NOMO-1 treated with dmso at 0.1 percent for 144 hours (cell line): ENCODE data around the gene KDM4B.
"Not testable (repeated sequence)": the region's sequence is repeated elsewhere in the genome, so short reads cannot be mapped to it uniquely, and the experiment has no call there.

Experiments
- DNase-seq: peaks from one replicate; lab custom pipeline; 2025; ENCODE audit not compliant: unreplicated experiment; lab: John Stamatoyannopoulos, UW

Gene KDM4B

DNA sequence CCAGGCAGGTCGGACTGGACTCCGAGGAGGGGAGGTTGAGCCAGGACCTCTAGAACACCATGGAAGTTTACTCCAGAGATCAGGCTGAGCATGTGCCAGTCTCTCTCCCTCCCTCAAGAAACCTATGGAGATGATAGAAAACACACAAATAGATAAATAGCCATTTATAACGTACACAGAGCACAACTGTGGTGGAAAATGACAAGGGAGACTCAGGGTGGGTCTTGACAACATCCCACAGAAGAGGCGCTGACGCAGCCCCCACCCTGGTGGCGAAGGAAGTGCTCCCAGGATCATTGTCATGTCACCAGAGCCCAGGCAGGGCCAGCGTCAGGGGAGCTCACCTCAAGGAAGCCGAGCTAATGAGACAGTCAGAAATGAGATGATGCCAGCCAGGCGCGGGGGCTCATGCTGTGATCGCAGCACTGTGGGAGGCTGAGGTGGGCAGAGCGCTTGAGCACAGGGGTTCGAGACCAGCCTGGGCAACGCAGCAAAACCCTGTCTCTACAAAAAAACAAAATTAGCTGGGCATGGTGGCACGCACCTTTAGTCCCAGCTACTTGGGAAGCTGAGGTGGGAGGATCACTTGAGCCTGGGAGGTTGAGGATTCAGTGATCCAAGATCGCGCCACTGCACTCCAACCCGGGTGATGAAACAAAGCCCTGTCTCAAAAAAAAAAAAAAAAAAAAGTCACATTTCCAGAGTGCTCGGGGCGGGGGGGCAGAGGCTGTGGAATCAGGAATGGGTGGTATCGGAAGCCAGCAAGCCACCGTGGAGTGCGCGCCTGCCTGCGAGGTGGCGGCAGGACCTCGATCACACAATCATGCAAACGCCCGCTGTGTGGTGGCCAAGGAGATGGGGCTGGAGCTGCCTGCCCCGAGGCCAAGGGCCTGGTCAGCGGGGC is 178.4 kb downstream of the KDM4B start:
- no peak for DNase-seq

DNA sequence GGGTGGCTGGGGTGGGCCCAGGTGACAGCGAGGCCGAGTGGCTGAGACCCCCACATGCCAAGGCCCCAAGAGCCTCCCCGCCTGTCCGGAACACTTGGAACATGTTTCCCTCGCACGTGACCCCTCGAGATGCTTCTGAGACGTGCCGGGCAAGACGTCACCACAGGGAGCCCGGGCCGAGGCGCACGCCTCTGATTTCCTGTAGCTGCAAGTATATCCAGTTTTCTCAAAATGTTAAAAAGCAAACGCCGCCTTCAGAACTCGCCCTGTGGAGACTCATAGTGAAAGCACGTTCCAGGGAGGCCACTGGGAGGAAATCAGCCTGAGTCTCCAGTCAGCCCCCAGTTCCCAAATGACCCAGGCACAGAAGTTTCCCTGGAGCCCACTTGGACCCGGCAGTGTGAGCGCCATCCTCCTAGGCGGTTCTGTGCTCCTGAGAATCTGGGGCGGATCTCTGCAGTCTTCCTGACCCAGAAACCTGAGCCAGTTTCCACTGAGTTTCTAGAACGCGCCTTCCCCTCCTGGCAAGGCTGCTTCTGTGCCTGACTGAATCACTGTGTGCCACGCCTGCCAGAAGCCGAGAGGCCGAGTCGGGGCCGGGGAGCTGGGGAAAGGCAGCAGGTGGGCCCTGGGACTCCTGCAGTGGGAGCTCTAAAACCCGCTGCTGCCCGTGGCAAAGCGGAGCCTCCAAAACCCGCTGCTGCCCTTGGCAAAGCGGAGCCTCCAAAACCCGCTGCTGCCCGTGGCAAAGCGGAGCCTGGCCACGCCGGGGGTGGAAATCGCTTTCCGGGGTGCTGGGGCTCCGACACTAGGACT is 179.3 kb downstream of the KDM4B start:
- DNase-seq: no peak

DNA sequence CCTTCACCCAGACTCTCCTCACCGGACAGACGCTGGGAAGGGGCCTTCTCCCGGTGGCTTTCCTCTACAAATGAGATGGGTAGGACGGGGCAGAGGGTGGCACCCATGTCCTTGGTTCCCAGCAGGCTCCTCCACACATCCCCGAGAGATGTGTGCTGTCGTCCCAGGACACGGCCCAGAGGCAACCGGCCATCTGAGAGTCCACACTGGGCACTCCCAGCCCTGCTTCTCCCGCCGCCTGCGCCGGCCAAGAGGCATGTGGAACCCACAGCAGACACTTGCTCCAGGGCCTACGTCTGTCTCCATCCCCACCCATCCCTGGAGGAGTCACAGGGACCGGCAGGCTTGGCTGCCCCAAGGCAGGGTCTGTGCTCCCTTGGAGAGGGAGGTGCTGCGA is 179.9 kb downstream of the KDM4B start:
- DNase-seq: no peak

DNA sequence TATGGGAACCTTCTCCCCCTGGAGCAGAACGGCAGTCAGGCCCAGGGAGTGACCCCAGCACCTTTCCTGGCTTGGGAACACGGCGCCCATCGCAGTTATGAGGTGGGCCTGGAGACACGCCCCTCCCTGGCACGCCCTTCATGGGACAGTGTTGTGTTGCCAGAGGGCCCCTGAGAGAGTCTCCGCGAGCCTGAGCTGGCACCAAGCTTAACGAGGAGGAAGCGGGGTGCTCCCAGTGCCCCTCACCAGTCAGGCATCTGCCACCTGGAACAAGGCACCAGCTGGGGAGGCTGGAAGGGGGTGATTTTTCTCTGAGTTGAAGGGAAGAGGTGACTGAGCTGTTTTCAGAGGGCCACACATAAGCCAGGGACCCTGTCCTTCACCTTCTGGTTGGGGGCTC is 180.6 kb downstream of the KDM4B start:
- no peak for DNase-seq

DNA sequence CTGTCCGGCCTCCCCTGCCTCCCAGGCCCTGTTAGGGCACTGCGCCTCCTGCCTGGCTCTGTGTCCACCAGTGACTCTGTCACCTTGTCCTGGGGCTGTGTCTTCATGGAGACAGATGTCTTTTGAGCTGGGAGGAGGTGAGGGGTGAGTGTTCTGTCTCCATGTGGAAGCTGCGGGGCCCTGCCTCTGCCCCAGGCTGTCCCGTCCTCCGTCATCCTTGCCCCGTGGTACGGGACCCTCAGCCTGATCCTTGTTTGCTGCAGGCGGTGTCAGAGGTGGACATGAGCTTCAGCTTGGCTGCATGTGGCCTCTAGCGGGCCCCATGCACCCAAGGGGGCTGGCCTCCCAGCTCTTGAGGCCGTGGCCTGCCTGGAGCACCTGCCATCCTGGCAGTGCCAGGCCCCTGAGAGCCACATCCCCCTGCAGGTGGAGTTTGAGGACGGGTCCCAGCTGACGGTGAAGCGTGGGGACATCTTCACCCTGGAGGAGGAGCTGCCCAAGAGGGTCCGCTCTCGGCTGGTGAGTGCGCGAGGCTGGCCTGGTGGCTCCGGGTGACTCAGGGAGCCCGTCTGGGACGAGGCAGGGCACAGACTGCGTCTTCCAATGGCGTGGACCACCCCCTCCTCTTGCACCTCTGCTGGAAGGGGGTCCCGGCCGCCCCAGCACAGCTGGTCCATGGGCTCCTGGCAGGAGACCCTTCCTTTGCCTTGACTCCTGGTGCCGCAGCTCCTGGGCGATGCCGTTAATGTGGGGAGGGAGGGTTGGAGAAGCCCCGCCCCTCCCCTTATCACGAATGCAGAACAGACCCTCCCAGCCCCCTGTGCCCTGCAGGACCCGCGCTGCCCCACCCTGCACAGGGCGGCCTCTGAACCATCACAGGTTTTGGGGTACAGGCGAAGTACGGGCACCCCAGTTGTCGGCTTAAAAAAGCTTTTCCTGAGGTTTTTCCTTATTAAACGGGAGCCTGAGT is 181.3 kb downstream of the KDM4B start:
- DNase-seq: no peak

DNA sequence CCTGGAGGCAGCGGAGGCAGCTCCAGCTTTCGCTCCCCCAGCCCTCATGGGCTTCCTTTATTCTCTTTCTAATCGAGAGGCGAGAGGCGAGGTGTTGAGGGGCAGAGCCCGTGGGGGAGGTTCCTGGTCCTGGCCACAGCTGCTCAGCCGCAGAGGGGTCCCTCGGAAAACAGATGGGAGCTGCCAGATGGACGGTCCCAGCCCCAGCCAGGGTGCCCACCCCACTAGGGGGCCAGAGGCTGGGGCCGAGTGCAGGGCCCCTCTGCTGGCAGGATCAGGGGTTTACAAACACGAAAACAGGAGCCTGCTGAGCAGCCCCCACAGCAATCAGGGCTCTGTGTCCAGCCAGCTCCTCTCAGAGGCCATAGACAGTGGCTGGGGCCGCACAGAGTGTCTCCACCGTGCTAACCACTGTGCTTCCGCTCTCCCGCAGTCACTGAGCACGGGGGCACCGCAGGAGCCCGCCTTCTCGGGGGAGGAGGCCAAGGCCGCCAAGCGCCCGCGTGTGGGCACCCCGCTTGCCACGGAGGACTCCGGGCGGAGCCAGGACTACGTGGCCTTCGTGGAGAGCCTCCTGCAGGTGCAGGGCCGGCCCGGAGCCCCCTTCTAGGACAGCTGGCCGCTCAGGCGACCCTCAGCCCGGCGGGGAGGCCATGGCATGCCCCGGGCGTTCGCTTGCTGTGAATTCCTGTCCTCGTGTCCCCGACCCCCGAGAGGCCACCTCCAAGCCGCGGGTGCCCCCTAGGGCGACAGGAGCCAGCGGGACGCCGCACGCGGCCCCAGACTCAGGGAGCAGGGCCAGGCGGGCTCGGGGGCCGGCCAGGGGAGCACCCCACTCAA is 182.2 kb downstream of the KDM4B start:
- no peak for DNase-seq

DNA sequence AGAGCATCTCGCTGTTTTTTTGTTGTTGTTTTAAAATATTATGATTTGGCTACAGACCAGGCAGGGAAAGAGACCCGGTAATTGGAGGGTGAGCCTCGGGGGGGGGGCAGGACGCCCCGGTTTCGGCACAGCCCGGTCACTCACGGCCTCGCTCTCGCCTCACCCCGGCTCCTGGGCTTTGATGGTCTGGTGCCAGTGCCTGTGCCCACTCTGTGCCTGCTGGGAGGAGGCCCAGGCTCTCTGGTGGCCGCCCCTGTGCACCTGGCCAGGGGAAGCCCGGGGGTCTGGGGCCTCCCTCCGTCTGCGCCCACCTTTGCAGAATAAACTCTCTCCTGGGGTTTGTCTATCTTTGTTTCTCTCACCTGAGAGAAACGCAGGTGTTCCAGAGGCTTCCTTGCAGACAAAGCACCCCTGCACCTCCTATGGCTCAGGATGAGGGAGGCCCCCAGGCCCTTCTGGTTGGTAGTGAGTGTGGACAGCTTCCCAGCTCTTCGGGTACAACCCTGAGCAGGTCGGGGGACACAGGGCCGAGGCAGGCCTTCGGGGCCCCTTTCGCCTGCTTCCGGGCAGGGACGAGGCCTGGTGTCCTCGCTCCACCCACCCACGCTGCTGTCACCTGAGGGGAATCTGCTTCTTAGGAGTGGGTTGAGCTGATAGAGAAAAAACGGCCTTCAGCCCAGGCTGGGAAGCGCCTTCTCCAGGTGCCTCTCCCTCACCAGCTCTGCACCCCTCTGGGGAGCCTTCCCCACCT is 183.3 kb downstream of the KDM4B start:
- no peak for DNase-seq

DNA sequence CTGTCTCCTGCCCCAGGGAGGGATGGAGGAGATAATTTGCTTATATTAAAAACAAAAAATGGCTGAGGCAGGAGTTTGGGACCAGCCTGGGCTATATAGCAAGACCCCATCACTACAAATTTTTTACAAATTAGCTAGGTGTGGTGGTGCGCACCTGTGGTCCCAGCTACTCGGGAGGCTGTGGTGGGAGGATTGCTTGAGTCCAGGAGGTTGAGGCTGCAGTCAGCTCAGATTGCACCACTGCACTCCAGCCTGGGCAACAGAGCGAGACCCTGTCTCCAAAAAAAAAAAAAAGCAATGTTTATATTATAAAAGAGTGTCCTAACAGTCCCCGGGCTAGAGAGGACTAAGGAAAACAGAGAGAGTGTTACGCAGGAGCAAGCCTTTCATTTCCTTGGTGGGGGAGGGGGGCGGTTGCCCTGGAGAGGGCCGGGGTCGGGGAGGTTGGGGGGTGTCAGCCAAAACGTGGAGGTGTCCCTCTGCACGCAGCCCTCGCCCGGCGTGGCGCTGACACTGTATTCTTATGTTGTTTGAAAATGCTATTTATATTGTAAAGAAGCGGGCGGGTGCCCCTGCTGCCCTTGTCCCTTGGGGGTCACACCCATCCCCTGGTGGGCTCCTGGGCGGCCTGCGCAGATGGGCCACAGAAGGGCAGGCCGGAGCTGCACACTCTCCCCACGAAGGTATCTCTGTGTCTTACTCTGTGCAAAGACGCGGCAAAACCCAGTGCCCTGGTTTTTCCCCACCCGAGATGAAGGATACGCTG is 184.0 kb downstream of the KDM4B start:
- DNase-seq: no peak

DNA sequence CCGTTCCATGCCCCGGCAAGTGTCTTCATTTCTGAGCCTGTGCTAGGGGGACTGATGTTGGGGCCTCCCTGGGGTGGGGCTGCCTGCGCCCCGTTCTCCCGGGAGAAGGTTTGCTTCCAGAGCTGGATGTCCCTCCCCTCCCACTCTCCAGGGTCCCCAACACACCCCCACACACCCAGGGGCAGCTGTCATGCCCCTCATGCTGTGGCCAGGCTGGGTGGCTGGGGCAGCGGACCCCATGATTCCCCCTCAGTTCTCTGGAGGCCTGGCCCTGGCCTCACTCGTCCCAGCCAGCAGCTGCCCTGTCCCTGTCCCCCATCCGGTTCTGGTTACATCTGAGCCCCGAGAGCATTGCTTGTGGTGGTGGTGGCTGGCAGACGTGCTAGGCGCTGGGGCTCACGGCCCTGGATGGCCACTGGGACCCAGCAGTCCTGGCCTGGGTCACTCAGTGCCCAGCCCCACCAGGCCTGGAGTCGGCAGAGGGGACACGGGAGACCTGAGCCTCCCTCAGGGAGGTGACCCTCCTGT is 184.8 kb downstream of the KDM4B start:
- DNase-seq: no peak

DNA sequence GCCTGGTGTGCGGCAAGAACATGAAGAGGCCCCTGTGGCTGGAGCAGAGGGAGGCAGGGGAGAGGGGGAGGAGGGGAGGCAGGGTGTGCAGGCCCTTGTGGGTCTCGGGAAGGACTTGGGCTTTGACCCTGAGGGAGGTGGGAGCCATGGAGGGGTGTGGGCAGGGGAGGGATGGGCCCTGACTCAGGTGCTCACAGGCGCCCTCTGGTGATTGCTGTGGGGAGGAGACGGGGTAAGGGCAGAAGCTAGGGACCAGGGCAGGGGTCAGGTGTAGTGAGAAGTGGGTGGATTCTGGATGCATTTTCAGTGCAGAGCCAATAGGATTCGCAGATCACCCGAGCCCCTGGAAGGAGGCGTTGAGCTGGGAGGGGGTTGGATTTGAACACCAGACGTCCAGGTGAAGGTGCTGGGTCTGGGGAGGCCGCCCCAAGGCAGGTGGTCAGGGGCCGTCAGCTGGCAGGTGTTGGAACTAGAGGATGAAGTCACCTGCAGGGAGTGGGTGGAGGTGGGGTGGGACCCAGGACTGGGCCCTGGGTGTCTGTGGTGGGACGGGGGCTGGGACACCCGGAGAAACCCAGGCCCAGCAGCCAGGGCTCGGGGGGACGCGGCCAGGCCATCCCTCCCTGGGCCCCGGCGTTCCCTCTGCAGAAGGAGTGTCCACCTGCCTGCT is 185.4 kb downstream of the KDM4B start:
- no peak for DNase-seq

DNA sequence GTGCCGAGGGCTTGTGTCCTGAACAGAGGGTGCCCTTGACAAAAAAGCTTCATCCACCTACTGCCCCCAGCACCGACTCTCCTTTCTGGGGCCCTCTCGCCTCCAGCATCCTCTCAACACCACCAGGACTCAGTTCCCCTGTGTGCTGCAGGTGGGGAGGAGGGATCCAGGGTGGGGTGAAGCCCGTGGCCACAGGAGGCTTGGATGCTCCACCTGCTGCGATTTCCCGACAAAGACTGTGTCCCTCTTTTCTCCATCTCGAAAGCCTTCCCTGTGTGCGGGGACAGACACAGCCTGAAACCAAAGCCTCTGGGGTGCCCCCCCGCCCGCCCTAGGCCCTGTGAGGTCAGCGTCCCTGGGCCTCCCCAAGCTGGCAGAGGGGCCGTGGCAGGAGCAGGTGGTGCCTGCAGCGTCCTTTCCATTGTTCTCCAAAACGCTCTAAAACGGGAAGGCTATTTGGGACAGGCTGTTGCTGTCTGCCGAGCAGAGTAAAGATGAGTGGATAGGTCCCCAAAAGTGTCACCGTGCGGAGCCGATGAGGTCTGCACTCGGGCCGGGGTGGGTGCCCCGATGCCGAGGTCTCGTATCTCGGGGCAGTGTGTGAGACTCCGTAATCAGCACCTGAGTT is 186.0 kb downstream of the KDM4B start:
- DNase-seq: no peak

DNA sequence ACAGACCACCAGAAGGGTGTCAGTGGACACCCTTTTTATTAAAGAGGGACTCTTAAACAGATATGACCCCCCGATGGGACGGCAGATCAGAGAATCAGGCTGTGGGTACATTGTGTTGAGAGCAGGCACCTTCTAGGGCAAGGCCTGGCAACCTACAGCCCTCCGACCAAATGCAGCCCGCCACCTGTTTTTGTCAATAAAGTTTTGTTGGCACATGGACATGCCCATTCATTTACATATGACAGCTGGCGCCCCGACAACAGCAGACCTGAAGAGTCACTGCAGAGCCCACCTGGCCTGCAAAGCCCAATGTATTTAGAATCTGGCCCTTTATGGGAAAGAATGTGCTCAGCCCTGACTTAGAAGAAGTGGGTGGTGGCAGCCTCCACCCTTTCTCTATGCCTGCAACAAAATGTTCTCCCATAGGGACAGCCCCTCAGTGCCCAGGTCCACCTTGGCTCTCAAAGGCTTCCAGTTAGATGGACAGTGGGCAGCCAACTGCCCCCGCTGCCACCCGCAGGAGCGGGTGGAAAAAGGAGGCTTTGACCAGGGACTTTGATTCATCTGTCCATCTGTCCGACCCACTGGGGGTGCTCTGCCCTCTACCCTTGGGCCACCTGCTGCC is 186.8 kb downstream of the KDM4B start:
- DNase-seq: no peak

DNA sequence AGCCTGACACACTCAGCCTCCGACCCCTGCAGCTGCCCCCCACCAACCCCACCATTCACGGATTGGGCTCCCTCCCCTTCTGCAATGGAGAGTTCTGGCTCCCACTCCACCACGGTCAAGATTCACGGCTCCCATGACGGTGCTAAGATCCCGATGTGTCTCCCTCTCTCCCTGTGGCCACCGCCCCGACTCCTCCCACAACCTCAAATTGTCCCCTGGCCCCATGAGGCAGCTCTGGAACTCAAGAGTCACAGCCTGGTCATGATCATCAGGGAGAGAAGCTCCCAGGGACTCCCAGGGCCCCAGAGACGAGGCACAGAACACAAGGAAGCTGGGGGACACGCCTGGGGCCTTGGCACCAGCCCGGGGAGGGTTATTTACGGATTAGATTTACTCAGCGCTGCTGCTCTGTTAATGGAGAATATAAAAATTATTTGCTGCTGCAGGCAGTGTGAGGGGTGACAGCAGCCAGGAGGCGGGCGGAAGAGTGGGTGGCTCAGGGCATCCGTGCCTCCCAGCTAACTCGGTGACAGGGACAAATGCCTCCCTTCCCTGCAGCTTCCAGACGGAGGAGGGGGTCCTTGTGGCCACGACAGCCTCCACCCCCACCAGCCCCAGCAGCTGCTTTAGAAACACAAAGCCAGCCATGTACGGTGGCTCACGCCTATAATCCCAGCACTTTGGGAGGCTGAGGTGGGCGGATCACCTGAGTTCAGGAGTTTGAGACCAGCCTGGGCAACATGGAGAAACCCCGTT is 187.5 kb downstream of the KDM4B start:
- no peak for DNase-seq

DNA sequence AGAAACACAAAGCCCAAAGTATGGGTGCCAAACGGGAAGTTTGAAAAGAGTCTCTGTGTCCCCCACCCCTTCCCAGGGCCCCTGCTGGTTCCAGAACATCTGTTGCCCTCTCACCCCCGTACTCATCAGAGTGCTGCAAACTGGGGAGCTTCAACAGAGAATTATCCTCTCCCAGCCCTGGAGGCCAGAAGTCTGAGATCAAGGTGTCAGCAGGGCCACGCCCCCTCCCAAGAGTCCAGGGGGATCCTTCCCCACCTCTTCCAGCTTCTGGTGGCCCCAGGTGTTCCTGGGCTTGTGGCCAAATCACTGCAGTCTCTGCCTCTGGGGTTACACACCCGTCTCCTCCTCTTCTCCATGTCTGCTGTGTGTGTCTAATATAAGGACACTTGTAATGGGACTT is 188.3 kb downstream of the KDM4B start:
- no peak for DNase-seq

DNA sequence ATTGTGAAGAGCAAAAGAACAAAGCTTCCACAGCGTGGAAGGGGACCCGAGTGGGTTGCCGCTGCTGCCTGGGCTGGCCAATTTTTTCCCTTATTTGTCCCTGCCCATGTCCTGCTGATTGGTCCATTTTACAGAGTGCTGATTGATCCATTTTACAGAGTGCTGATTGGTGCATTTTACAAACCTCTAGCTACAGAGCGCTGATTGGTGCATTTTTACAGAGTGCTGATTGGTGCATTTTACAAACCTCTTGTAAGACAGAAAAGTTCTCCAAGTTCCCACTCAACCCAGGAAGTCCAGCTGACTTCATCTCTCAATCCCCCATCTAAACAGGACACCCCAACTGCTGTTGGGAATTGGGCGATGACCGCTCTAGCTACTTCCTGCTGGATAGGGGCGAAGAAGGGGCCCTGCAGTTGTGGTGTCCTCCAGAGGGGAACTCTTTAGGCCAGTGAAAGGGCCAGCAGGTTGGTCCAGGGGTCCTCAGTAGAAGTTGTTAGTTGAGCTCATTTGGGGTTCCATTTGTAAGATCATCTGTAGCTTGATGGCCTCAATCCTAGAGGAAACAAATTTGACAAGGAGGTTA is 189.7 kb downstream of the KDM4B start:
- not testable (repeated sequence) for DNase-seq
